Ascending aorta (tissue), 2 donors: ENCODE measurements around the gene SORD. TPM values are rescaled to one million over a fixed set of nuclear protein-coding genes. Genes with fewer than 3 reads are reported as not detected.
"Not testable (repeated sequence)": the region's sequence is repeated elsewhere in the genome, so short reads cannot be mapped to it uniquely, and the experiment has no call there.

Experiments
- DNase-seq, 2 donors: peaks; one replicate each; pipeline ENCODE4 v3.0.0-alpha.2; 2019; ENCODE audit warnings: low spot score in 2 of 2
- H3K27ac ChIP-seq, 2 donors: fragments of 200-600 bp; sonication (generic); one replicate each; pipeline ENCODE4 v1.5.1; 2016 to 2017; ENCODE audit warnings: mild to moderate bottlenecking in 1 of 2
- H3K27me3 ChIP-seq: fragments of 200-600 bp; sonication (generic); one replicate; pipeline ENCODE4 v1.5.1; 2017
- H3K36me3 ChIP-seq, 2 donors: fragments of 200-600 bp; sonication (generic); one replicate each; pipeline ENCODE4 v1.5.1; 2016
- H3K4me1 ChIP-seq, 2 donors: fragments of 200-600 bp; sonication (generic); one replicate each; pipeline ENCODE4 v1.5.1; 2016 to 2017; ENCODE audit warnings: mild to moderate bottlenecking in 1 of 2
- H3K4me3 ChIP-seq, 2 donors: fragments of 200-600 bp; sonication (generic); one replicate each; pipeline ENCODE4 v1.5.1; 2016 to 2017; ENCODE audit warnings: mild to moderate bottlenecking in 1 of 2
- H3K9me3 ChIP-seq, 2 donors: fragments of 200-600 bp; sonication (generic); one replicate each; pipeline ENCODE4 v1.5.1; 2016
- intact Hi-C: fragments of 100-400 bp; cut with DNase I; formaldehyde crosslinking; loops from one replicate; pipeline ENCODE4 v1.15.1; 2023
- total RNA-seq: library from RNA; depleted of rRNA; stranded (reverse); fragments of >200 nt; gene quantifications from one replicate; pipeline ENCODE4 v1.1.0, GENCODE V29; 2016
- TF ChIP-seq, protein P1 (sequence below), 3 experiments: fragments of 200-600 bp in 2 of 3; fragments of 450-650 bp in 1 of 3; sonication (generic) in 2 of 3; IDR thresholded peaks; one replicate each; pipeline ENCODE4 v1.5.1; 2016 to 2019; ENCODE audit warnings: antibody characterized with exemption in 3 of 3, mild to moderate bottlenecking in 1 of 3, moderate library complexity in 1 of 3

The SORD gene
- total RNA-seq, 1 donor from 2014 or later: 6.5 TPM

- intact Hi-C loops: no loop called here
- H3K27me3 ChIP-seq: no peaks in the 10 kb centered on the region
- no peaks in the 10 kb centered on the region for H3K36me3 ChIP-seq
- peaks cover 0 to 4% of the 10 kb centered on the region in 2 donors for H3K4me1 ChIP-seq
- TF ChIP-seq, protein P1, sequence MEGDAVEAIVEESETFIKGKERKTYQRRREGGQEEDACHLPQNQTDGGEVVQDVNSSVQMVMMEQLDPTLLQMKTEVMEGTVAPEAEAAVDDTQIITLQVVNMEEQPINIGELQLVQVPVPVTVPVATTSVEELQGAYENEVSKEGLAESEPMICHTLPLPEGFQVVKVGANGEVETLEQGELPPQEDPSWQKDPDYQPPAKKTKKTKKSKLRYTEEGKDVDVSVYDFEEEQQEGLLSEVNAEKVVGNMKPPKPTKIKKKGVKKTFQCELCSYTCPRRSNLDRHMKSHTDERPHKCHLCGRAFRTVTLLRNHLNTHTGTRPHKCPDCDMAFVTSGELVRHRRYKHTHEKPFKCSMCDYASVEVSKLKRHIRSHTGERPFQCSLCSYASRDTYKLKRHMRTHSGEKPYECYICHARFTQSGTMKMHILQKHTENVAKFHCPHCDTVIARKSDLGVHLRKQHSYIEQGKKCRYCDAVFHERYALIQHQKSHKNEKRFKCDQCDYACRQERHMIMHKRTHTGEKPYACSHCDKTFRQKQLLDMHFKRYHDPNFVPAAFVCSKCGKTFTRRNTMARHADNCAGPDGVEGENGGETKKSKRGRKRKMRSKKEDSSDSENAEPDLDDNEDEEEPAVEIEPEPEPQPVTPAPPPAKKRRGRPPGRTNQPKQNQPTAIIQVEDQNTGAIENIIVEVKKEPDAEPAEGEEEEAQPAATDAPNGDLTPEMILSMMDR (IDR thresholded peaks at IDR 0.05): no peak
- H3K27ac ChIP-seq: peak overlapping the region; percentile 51 to 52
- no peaks in the 10 kb centered on the region for H3K9me3 ChIP-seq
- no peak for DNase-seq
- H3K4me3 ChIP-seq: no peak overlapping the region
These were observed 26.0 kb downstream of the SORD start for GRCh38 chr15:45048794-45049631.

DNA sequence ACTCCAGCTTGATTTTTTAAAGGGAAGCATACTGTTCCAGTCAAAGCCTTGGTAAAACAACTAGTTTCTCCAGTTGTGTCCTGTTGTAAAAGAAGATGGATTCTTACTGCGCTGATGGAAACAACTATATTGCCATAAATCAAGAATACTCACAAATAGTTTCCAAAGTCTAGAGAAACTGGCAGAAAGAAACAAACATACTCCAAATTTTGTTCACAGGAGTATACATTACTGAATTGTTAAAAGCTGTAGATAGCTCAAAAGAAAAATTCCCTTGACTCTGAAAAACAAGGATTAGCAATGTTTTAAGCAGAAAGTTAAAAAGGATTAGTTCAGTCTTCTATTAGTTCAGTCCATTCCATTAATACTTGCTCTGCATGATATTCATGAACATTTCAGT is 27.6 kb downstream of the SORD start:
- DNase-seq: no peak

GRCh38 chr15:45052676-45053075 is 29.7 kb downstream of the SORD start:
- H3K9me3 ChIP-seq, H3K27ac ChIP-seq, intact Hi-C loops, H3K36me3 ChIP-seq, H3K4me1 ChIP-seq, DNase-seq, H3K27me3 ChIP-seq, H3K4me3 ChIP-seq: not testable (repeated sequence)

More for the DNA sequence above, 27.6 kb downstream of the SORD start:
- Histone ChIP-seq H3K9me3 (no peaks in the 10 kb centered on the region), H3K36me3 (no peaks in the 10 kb centered on the region), H3K4me3 (no peak overlapping the region), H3K4me1 (peaks cover 0 to 4% of the 10 kb centered on the region in 2 donors), H3K27me3 (no peaks in the 10 kb centered on the region), H3K27ac (peak overlapping the region in 1 of 2 donors; percentile 39)
- intact Hi-C loops: no loop called here
- TF ChIP-seq, protein P1 (IDR thresholded peaks at IDR 0.05): no peak

DNA sequence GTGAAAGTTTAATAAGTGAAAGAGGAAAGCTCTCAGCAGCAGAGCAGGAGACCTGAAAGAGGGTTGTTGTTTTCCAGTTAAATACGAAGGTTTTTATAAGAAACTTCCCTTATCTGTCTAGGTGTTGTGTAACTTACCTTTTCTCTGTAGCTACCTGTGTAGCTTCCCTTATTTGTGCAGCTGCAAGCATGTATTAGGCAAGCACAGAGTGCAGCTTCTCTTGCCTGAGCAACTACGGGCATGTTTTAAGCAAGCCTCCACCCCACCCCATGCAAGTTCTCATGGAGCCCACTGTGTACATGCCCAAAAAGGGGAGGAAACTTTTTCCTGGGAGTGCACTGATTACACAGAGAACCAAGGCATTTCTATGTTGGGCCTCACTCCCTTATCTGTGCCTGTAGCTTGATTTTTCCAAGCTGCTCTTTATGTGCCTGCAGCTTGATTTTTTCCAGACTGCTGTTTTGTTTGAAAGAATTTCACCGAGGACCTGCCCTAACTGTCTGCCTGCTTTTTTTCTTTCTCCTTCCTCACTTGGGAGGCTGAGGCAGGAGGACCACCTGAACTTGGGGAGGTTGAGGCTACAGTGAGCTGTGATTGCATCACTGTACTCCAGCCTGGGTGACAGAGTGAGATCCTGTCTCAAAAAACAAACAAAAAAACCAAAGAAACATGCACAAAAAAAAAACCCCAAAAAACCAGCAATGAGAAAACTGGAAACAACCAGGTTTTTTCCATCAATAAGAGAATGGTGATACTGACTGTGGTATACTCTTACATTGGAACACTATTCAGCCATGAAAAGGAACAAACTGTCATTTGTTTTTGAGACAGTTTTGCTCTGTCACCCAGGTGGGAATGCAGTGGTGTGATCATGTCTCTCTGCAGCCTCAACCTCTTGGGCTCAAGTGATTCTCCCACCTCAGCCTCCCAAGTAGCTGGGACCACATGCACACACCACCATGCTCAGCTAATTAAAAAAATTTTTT is 36.0 kb downstream of the SORD start:
- intact Hi-C loops, H3K27me3 ChIP-seq, H3K4me3 ChIP-seq, H3K4me1 ChIP-seq, H3K36me3 ChIP-seq, H3K9me3 ChIP-seq, H3K27ac ChIP-seq, DNase-seq: not testable (repeated sequence)

DNA sequence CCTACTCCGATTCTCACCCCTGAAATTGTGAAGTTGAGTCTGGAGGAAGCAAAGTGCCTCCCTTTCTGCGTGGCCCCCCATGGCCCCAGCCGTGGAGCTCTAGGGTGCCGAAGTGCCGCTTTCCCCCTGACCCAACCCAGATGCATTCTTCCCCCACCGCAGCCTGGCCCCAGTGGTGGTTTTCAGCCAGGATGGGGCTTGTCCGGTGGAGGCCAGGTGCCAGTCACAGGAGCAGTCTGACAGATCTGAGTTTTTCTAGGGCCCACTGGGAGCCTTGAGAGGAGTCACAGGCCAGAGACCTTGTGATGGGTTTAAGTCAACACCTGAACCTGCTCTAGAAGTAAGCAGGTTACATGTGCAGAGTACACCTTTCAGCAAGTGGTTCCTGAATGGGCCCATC is 39.3 kb downstream of the SORD start:
- H3K4me1 ChIP-seq, DNase-seq: not testable (repeated sequence)

DNA sequence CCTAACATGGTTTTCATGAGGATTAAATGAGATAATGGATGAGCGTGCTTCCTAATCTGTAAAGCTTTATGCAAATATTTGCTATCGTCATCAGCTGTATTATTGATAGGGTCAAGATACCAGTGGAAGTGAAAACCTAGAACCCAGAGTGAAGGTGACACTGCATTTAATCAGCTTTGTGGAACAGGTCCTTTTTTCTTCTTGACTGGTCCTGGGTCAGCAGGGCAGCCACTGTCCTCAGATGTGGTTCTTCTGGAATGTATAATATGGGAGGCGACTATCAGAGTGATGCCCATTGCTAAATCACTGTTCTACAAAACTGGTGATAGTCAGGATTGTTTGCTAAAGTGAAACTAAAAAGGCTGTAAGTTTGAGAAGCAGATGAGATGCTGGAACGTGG is 41.4 kb downstream of the SORD start:
- TF ChIP-seq, protein P1 (IDR thresholded peaks at IDR 0.05): no peak
- no peak overlapping the region for H3K27ac ChIP-seq
- no peak overlapping the region for H3K4me3 ChIP-seq
- peaks cover 0 to 5% of the 10 kb centered on the region in 2 donors for H3K36me3 ChIP-seq
- no peaks in the 10 kb centered on the region for H3K4me1 ChIP-seq
- intact Hi-C loops: no loop called here
- H3K9me3 ChIP-seq: no peaks in the 10 kb centered on the region
- H3K27me3 ChIP-seq: no peaks in the 10 kb centered on the region
- no peak for DNase-seq

More for the DNA sequence above, 39.3 kb downstream of the SORD start:
- intact Hi-C loops, H3K27ac ChIP-seq, H3K27me3 ChIP-seq, H3K9me3 ChIP-seq, H3K4me3 ChIP-seq, H3K36me3 ChIP-seq: not testable (repeated sequence)

DNA sequence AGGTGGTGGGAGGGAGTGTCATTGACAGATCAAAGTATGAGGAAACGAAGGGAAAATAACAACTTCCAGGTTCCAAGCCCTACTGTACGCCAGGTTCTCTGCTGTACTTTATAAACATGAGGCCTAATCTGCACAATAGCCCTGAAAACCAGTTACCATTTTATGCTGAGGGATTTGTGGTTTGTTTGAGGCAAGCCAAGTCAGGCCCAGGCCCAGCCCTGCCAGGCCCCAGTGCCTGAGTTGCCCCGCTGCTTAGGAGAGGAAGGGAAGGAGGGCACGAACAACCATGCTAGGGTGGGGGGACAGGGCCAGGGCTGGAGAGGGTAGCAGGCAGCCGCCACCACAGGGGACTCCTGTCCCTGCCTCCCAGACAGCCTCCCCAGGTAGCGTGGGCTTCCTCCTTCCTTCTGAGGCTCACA is 47.0 kb downstream of the SORD start:
- H3K27ac ChIP-seq, H3K36me3 ChIP-seq, H3K4me1 ChIP-seq, H3K4me3 ChIP-seq, H3K27me3 ChIP-seq, DNase-seq, intact Hi-C loops, H3K9me3 ChIP-seq: not testable (repeated sequence)

DNA sequence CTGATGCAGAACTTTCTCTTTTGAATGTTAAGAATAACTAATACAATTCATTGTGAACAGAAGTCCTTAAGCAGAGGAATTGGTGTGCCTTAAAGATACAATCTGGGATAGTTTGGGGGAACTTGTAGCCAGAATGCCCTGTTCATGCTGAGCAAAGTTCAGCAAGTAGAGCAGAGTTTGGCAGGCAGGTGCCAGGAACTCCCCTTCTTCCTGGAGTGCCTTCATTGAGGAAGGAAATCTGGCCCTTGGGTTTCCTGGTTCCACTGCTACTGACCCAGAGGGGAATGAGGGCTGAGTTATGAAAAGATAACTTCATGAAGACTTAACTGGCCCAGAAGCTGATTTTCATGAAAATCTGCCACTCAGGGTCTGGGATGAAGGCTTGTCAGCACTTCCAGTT is 50.6 kb downstream of the SORD start:
- H3K9me3 ChIP-seq, H3K4me1 ChIP-seq, intact Hi-C loops, H3K4me3 ChIP-seq, H3K36me3 ChIP-seq, H3K27ac ChIP-seq, H3K27me3 ChIP-seq, DNase-seq: not testable (repeated sequence)

DNA sequence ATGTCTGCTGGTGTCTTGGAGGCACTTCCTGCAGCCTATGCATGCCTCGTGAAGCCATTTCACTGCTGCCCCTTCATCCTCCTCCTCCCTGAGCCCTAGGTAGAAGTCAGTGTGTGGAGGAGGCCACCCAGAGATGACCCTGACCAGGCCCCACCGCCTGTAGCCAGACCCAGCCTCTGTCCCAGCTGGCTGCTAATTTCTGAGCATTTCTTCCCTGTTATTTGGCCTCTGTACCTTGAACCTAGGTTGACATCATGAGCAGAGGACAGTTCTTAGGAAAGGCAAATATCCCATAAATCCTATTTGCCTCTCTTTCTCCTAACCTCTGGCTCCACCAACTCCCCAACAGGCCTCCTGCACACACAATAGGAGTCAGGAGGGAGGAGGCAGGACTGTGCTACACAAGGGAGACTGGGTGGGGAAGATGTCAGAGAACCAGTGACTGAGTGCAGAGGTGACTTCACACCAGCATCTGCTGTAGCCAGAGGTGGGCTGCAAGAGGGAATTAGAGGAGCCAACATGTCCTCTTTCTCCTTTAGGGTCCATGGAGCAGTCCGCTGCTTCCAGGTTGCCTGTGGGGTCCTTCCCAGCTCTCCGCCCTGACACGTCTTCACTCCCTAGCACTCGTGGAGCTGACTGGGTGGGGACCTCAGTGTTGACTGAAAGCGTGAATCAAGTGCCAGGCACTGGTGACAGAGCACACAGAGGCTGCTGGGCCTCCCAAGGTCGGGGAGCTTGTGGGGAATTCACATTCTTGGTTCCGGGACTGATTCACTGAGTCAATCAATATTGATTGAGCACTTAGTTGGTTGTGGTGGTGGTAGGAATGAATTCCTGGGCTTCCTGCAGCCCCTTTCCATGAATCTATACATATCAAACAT is 52.7 kb downstream of the SORD start:
- H3K27me3 ChIP-seq, H3K4me3 ChIP-seq, H3K9me3 ChIP-seq, DNase-seq, H3K27ac ChIP-seq, H3K4me1 ChIP-seq, H3K36me3 ChIP-seq, intact Hi-C loops: not testable (repeated sequence)

- H3K27me3 ChIP-seq, DNase-seq, H3K36me3 ChIP-seq, H3K4me3 ChIP-seq, H3K4me1 ChIP-seq, H3K9me3 ChIP-seq, intact Hi-C loops: not testable (repeated sequence)
- H3K27ac ChIP-seq: peak overlapping the region; percentile 62 to 64
These were observed 54.4 kb downstream of the SORD start for GRCh38 chr15:45077391-45077790.
